H1 (cell line): ENCODE measurements around the gene UTS2B. TPM values are rescaled to one million over a fixed set of nuclear protein-coding genes. Genes with fewer than 3 reads are reported as not detected.

Source experiments
- CTCF ChIA-PET: fragments of 300-600 bp; sonication (Branson Sonifier 250); formaldehyde crosslinking; loops from one replicate; lab custom pipeline; 2021; ENCODE audit not compliant: partially characterized antibody; lab: Charles Lee
- POLR2A ChIA-PET: fragments of 300-600 bp; sonication (Branson Sonifier 250); formaldehyde crosslinking; loops from one replicate; lab custom pipeline; 2021; ENCODE audit warnings: inconsistent platforms; ENCODE audit not compliant: partially characterized antibody; lab: Charles Lee
- DNase-seq, 2 experiments: peaks; one replicate each; pipeline versions ENCODE4 v3.0.0 to v3.0.0-alpha.2; 2010 to 2022; ENCODE audit warnings: low spot score in 2 of 2, low read depth in 1 of 2, mixed read lengths in 1 of 2
- FAIRE-seq: peaks from 2 replicates; lab custom pipeline; 2011; peaks lifted over from hg19 to GRCh38; lab: Jason Lieb, UNC
- H2AFZ ChIP-seq: 2 replicates; pipeline ENCODE4 v1.8.1; 2012; ENCODE audit warnings: low read length, inconsistent platforms
- H2AK5ac ChIP-seq: 2 replicates; pipeline ENCODE4 v1.6.1; 2013; ENCODE audit warnings: low read depth, low read length
- H2BK120ac ChIP-seq: replicated peaks from 2 replicates; pipeline ENCODE3; 2013; ENCODE audit warnings: low read depth, low read length, inconsistent platforms
- H2BK12ac ChIP-seq: 2 replicates; pipeline ENCODE4 v1.6.1; 2013; ENCODE audit warnings: low read depth, low read length
- H2BK15ac ChIP-seq: 2 replicates; pipeline ENCODE4 v1.6.1; 2013; ENCODE audit warnings: low read length
- H2BK20ac ChIP-seq: 2 replicates; pipeline ENCODE4 v1.6.1; 2013; ENCODE audit warnings: low read length
- H2BK5ac ChIP-seq: 2 replicates; pipeline ENCODE4 v1.6.1; 2013; ENCODE audit warnings: low read depth, low read length
- H3K14ac ChIP-seq: 2 replicates; pipeline ENCODE4 v1.6.1; 2013; ENCODE audit warnings: inconsistent platforms; ENCODE audit not compliant: insufficient read length
- H3K18ac ChIP-seq: 2 replicates; pipeline ENCODE4 v1.6.1; 2013; ENCODE audit warnings: low read length; ENCODE audit errors: extremely low read depth
- H3K23ac ChIP-seq: 2 replicates; pipeline ENCODE4 v1.6.1; 2013; ENCODE audit warnings: inconsistent platforms; ENCODE audit not compliant: insufficient read length
- H3K23me2 ChIP-seq: 2 replicates; pipeline ENCODE4 v1.6.1; 2013; ENCODE audit warnings: low read depth, low read length
- H3K27ac ChIP-seq: 2 replicates; pipeline ENCODE4 v1.6.1; 2011; ENCODE audit warnings: low read depth, low read length, inconsistent platforms
- H3K27me3 ChIP-seq, 4 experiments: replicated peaks in 1 of 4; 1 replicate in 1 of 4; 2 replicates in 3 of 4; pipeline versions ENCODE4 v1.6.1 to v1.8.1; 2011 to 2013; ENCODE audit warnings: low read length in 3 of 4, mild to moderate bottlenecking in 3 of 4, inconsistent platforms in 2 of 4, mixed read lengths in 2 of 4, moderate library complexity in 1 of 4; ENCODE audit not compliant: control insufficient read depth in 3 of 4, insufficient read depth in 3 of 4; ENCODE audit errors: extremely low read depth in 1 of 4
- H3K36me3 ChIP-seq, 4 experiments: 2 replicates each; pipeline versions ENCODE4 v1.6.1 to v1.8.1; 2011 to 2013; ENCODE audit warnings: mild to moderate bottlenecking in 4 of 4, low read length in 3 of 4, moderate library complexity in 2 of 4, control low read depth in 1 of 4, inconsistent platforms in 1 of 4; ENCODE audit not compliant: insufficient read depth in 4 of 4, control insufficient read depth in 2 of 4
- H3K4ac ChIP-seq: replicated peaks from 2 replicates; pipeline ENCODE3; 2013; ENCODE audit warnings: low read length, low read depth, mixed read lengths, inconsistent platforms; ENCODE audit not compliant: insufficient read length
- H3K4me1 ChIP-seq, 4 experiments: replicated peaks in 1 of 4; 1 replicate in 1 of 4; 2 replicates in 3 of 4; pipeline versions ENCODE4 v1.6.1 to v1.8.1; 2011 to 2013; ENCODE audit warnings: low read length in 3 of 4, inconsistent platforms in 2 of 4, mixed read lengths in 1 of 4; ENCODE audit not compliant: insufficient read depth in 4 of 4, control insufficient read depth in 3 of 4
- H3K4me2 ChIP-seq, 2 experiments: 2 replicates each; pipeline versions ENCODE4 v1.6.1 to v1.8.1; 2011 to 2013; ENCODE audit warnings: low read depth in 2 of 2, low read length in 2 of 2, control low read depth in 1 of 2, inconsistent platforms in 1 of 2, mild to moderate bottlenecking in 1 of 2; ENCODE audit not compliant: insufficient read depth in 1 of 2
- H3K4me3 ChIP-seq, 4 experiments: fragments of 200-600, 300-600 bp in 1 of 4; sonication (generic), shearing (Covaris generic), sonication (Bioruptor Twin) in 1 of 4; 2 replicates each; pipeline versions ENCODE4 v1.5.1 to v1.8.1; 2011 to 2016; ENCODE audit warnings: low read length in 4 of 4, low read depth in 3 of 4, control low read depth in 2 of 4, inconsistent platforms in 2 of 4, mild to moderate bottlenecking in 2 of 4, mixed read lengths in 1 of 4, moderate library complexity in 1 of 4; ENCODE audit not compliant: insufficient read depth in 2 of 4; ENCODE audit errors: extremely low read depth in 1 of 4
- H3K56ac ChIP-seq: replicated peaks from 2 replicates; pipeline ENCODE3; 2013; ENCODE audit warnings: low read depth, mild to moderate bottlenecking, mixed read lengths, low read length, inconsistent platforms; ENCODE audit not compliant: insufficient read length
- H3K79me1 ChIP-seq: 2 replicates; pipeline ENCODE4 v1.6.1; 2013; ENCODE audit warnings: low read depth, low read length, control low read depth
- H3K79me2 ChIP-seq, 2 experiments: 2 replicates each; pipeline versions ENCODE4 v1.6.1 to v1.8.1; 2012 to 2013; ENCODE audit warnings: low read length in 2 of 2, mild to moderate bottlenecking in 2 of 2, inconsistent platforms in 1 of 2; ENCODE audit not compliant: insufficient read depth in 2 of 2, control insufficient read depth in 1 of 2
- H3K9ac ChIP-seq, 4 experiments: replicated peaks in 1 of 4; 1 replicate in 1 of 4; 2 replicates in 3 of 4; pipeline versions ENCODE4 v1.6.1 to v1.8.1; 2011 to 2013; ENCODE audit warnings: low read depth in 3 of 4, low read length in 3 of 4, control low read depth in 2 of 4, mild to moderate bottlenecking in 2 of 4, moderate library complexity in 2 of 4, inconsistent platforms in 1 of 4; ENCODE audit errors: extremely low read depth in 1 of 4
- H3K9me3 ChIP-seq, 2 experiments: 2 replicates each; pipeline versions ENCODE4 v1.6.1 to v1.8.1; 2012 to 2013; ENCODE audit warnings: mild to moderate bottlenecking in 2 of 2, moderate library complexity in 2 of 2, control low read depth in 1 of 2, inconsistent platforms in 1 of 2, low read depth in 1 of 2, low read length in 1 of 2, mixed read lengths in 1 of 2; ENCODE audit not compliant: insufficient read depth in 2 of 2
- H4K20me1 ChIP-seq, 2 experiments: replicated peaks in 1 of 2; 2 replicates each; pipeline versions ENCODE3 to v1.8.1; 2011 to 2013; ENCODE audit warnings: inconsistent platforms in 2 of 2, low read length in 2 of 2, mild to moderate bottlenecking in 1 of 2; ENCODE audit not compliant: insufficient read depth in 2 of 2, control insufficient read depth in 1 of 2
- H4K5ac ChIP-seq: 2 replicates; pipeline ENCODE4 v1.6.1; 2013; ENCODE audit warnings: low read length, low read depth, mixed read lengths, inconsistent platforms; ENCODE audit not compliant: insufficient read length
- H4K8ac ChIP-seq: 2 replicates; pipeline ENCODE4 v1.8.0; 2013; ENCODE audit warnings: mild to moderate bottlenecking, moderate library complexity, low read length, inconsistent platforms; ENCODE audit not compliant: insufficient read depth; ENCODE audit errors: extremely low read depth
- H4K91ac ChIP-seq: replicated peaks from 2 replicates; pipeline ENCODE3; 2013; ENCODE audit warnings: low read length, mixed read lengths, inconsistent platforms; ENCODE audit not compliant: insufficient read length
- CEBPB ChIP-seq: IDR thresholded peaks from 2 replicates; pipeline ENCODE4 v1.6.1; 2012; ENCODE audit warnings: low read depth, low read length
- TAF7 ChIP-seq: optimal IDR thresholded peaks from 2 replicates; pipeline ENCODE3; 2011; ENCODE audit warnings: low read depth, mild to moderate bottlenecking, inconsistent platforms, low read length, moderate library complexity, borderline replicate concordance
- WGBS, 2 experiments: shearing (Covaris generic) in 1 of 2; methylation state at CpG; one replicate each; pipeline versions ENCODE4 v1.1.6 to v1.1.7; 2013 to 2015; ENCODE audit warnings: low lambda C conversion rate in 2 of 2, mixed read lengths in 2 of 2, inconsistent platforms in 1 of 2, low coverage in 1 of 2, missing lambda C conversion rate in 1 of 2; ENCODE audit not compliant: insufficient replicate concordance in 2 of 2, insufficient coverage in 1 of 2, insufficient read length in 1 of 2; ENCODE audit errors: extremely low coverage in 1 of 2, missing lambda C conversion rate in 1 of 2; 5-methylcytosine and 5-hydroxymethylcytosine counted together
- polyA plus RNA-seq, 7 experiments: library from polyadenylated mRNA; depleted of rRNA in 3 of 7; stranded (reverse) in 5 of 7; unstranded in 2 of 7; fragments of >200 nt in 5 of 7; fragments of 200-250 nt in 2 of 7; gene quantifications; 1 replicate in 5 of 7; 2 replicates in 1 of 7; 4 replicates in 1 of 7; pipeline versions ENCODE4 v1.2.1 to v1.2.3, GENCODE V29; 2011 to 2013; ENCODE audit warnings: missing spikeins in 2 of 7, mixed read lengths in 2 of 7
- total RNA-seq: library from RNA; stranded (reverse); fragmentation: NEBNext Ultra II Directional; extraction: Animal tissue kit (Norgen Biotek cat#: 25700); gene quantifications from 2 replicates; pipeline ENCODE4 v1.2.1, GENCODE V29; 2021

UTS2B gene
- total and polyA plus RNA-seq, 2 of the 8 experiments (the other 6 are each of a cell fraction or from before 2014, with no cell fraction given): not detected

GRCh38 chr3:191290311-191291025 lies 39.9 kb downstream of the UTS2B start:
- no peak overlapping the region for H3K4me2 ChIP-seq
- no peak for DNase-seq
- no peak overlapping the region for H4K8ac ChIP-seq
- H3K9ac ChIP-seq: no peak overlapping the region
- no peak overlapping the region for H4K91ac ChIP-seq
- H3K56ac ChIP-seq: no peak overlapping the region
- no peaks in the 10 kb centered on the region for H3K36me3 ChIP-seq
- no peaks in the 10 kb centered on the region for H3K23me2 ChIP-seq
- H3K27ac ChIP-seq: no peak overlapping the region
- H4K5ac ChIP-seq: no peak overlapping the region
- no peak overlapping the region for H2BK5ac ChIP-seq
- no peaks in the 10 kb centered on the region for H3K79me2 ChIP-seq
- H2BK120ac ChIP-seq: no peak overlapping the region
- 94% methylated on average over 4 of the region's 4 CpGs; no CpG with 5 or more reads in 1 of the 2 experiments for WGBS, 2 experiments
- POLR2A ChIA-PET: no interaction called here
- no peak overlapping the region for H2BK12ac ChIP-seq
- H4K20me1 ChIP-seq: no peaks in the 10 kb centered on the region
- H2AFZ ChIP-seq: no peak overlapping the region
- H3K27me3 ChIP-seq: no peaks in the 10 kb centered on the region
- H2AK5ac ChIP-seq: no peak overlapping the region
- H3K4me1 ChIP-seq: no peaks in the 10 kb centered on the region
- CTCF ChIA-PET: no interaction called here
- H3K4me3 ChIP-seq: no peak overlapping the region
- H2BK20ac ChIP-seq: no peak overlapping the region
- H3K14ac ChIP-seq: no peak overlapping the region
- H3K18ac ChIP-seq: no peak overlapping the region
- H2BK15ac ChIP-seq: no peak overlapping the region
- FAIRE-seq: no peak
- H3K79me1 ChIP-seq: no peaks in the 10 kb centered on the region
- no peak for TF ChIP-seq TAF7
- 0 out of 2 replicates have a peak, but pooled peaks have one; percentile 5 for TF ChIP-seq CEBPB
- no peaks in the 10 kb centered on the region for H3K9me3 ChIP-seq
- no peak overlapping the region for H3K23ac ChIP-seq
- H3K4ac ChIP-seq: no peak overlapping the region
